Epithelial cell of esophagus (primary cell): Measurements from ENCODE around the gene KAT2A.

ENCODE experiments used
- DNase-seq: peaks from one replicate; pipeline ENCODE4 v3.0.0; 2010; ENCODE audit warnings: low read depth
- H3K4me3 ChIP-seq: 2 replicates; pipeline ENCODE4 v1.5.1; 2011; ENCODE audit warnings: mild to moderate bottlenecking, low read length, control low read depth
- CTCF ChIP-seq: IDR thresholded peaks from 2 replicates; pipeline ENCODE4 v1.5.1; 2011; ENCODE audit warnings: low read depth, mild to moderate bottlenecking, low read length, control low read depth, inconsistent platforms; ENCODE audit not compliant: insufficient read depth; ENCODE audit errors: missing control alignments

KAT2A gene

GRCh38 chr17:42097691-42098631 is 23.2 kb downstream of the KAT2A start, which contains the start of gene ZNF385C:
TSS of gene ZNF385C (minus strand) at chr17:42098473. CDS start at chr17:42063056, 35,417 bp downstream.
- H3K4me3 ChIP-seq = no peak within 1 kb of the TSS
- no peak for DNase-seq
- TF ChIP-seq CTCF = no peak

GRCh38 chr17:42096360-42097111 is 24.6 kb downstream of the KAT2A start:
- H3K4me3 ChIP-seq = no peak overlapping the region
- DNase-seq = no peak
- TF ChIP-seq CTCF = no peak

GRCh38 chr17:42094375-42095069 is 26.6 kb downstream of the KAT2A start:
- DNase-seq = no peak
- TF ChIP-seq CTCF = no peak
- no peak overlapping the region for H3K4me3 ChIP-seq

- DNase-seq = no peak
- TF ChIP-seq CTCF = no peak
- no peak overlapping the region for H3K4me3 ChIP-seq
Measured at GRCh38 chr17:42092939-42093338, 28.2 kb downstream of the KAT2A start.

- no peak overlapping the region for H3K4me3 ChIP-seq
- TF ChIP-seq CTCF = no peak
Measured at GRCh38 chr17:42090964-42091790, 30.0 kb downstream of the KAT2A start.

GRCh38 chr17:42088736-42089135 is 32.4 kb downstream of the KAT2A start:
- no peak overlapping the region for H3K4me3 ChIP-seq
- TF ChIP-seq CTCF = no peak

More at GRCh38 chr17:42090964-42091790, 30.0 kb downstream of the KAT2A start:
- DNase-seq = no peak

More at GRCh38 chr17:42088736-42089135, 32.4 kb downstream of the KAT2A start:
- no peak for DNase-seq
